OCI-LY1 (cell line): ENCODE data around the gene FHIT.

Experiments
- EZH2 ChIP-seq: fragments of 200-600 bp; sonication (generic), shearing (Covaris generic); IDR thresholded peaks from 2 replicates; pipeline ENCODE4 v1.8.0; 2017; ENCODE audit warnings: borderline replicate concordance, mixed run types, mild to moderate bottlenecking, antibody characterized with exemption, low read length, moderate library complexity, mixed read lengths
- TF ChIP-seq, protein P1 (sequence below): fragments of 200-600 bp; sonication (generic), shearing (Covaris generic); IDR thresholded peaks from 2 replicates; pipeline ENCODE4 v1.5.1; 2017; ENCODE audit warnings: mild to moderate bottlenecking, antibody characterized with exemption, low read length, moderate library complexity, mixed read lengths

GRCh38 chr3:60144071-60144470 is 1107.2 kb downstream of the FHIT start:
- TF ChIP-seq, protein P1, sequence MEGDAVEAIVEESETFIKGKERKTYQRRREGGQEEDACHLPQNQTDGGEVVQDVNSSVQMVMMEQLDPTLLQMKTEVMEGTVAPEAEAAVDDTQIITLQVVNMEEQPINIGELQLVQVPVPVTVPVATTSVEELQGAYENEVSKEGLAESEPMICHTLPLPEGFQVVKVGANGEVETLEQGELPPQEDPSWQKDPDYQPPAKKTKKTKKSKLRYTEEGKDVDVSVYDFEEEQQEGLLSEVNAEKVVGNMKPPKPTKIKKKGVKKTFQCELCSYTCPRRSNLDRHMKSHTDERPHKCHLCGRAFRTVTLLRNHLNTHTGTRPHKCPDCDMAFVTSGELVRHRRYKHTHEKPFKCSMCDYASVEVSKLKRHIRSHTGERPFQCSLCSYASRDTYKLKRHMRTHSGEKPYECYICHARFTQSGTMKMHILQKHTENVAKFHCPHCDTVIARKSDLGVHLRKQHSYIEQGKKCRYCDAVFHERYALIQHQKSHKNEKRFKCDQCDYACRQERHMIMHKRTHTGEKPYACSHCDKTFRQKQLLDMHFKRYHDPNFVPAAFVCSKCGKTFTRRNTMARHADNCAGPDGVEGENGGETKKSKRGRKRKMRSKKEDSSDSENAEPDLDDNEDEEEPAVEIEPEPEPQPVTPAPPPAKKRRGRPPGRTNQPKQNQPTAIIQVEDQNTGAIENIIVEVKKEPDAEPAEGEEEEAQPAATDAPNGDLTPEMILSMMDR = no peak
- no peak for TF ChIP-seq EZH2
